Kidney epithelial cell (primary cell): ENCODE measurements around the gene HCN2. TPM values are rescaled to one million over a fixed set of nuclear protein-coding genes. Genes with fewer than 3 reads are reported as not detected.

Experiments used
- DNase-seq: peaks from one replicate; pipeline ENCODE4 v3.0.0-alpha.2; 2010; ENCODE audit warnings: low read depth
- H3K27me3 ChIP-seq: 2 replicates; pipeline ENCODE4 v1.6.0; 2011; ENCODE audit warnings: low read length; ENCODE audit not compliant: control insufficient read depth, insufficient read depth
- H3K36me3 ChIP-seq: 2 replicates; pipeline ENCODE4 v1.5.1; 2011; ENCODE audit warnings: low read length; ENCODE audit not compliant: control insufficient read depth, insufficient read depth
- H3K4me3 ChIP-seq: 2 replicates; pipeline ENCODE4 v1.5.1; 2011; ENCODE audit warnings: low read depth, mild to moderate bottlenecking, control low read depth, low read length
- CTCF ChIP-seq: IDR thresholded peaks from 2 replicates; pipeline ENCODE4 v1.5.1; 2011; ENCODE audit warnings: mild to moderate bottlenecking, moderate library complexity, low read length, control low read depth, inconsistent platforms; ENCODE audit not compliant: insufficient read depth, poor library complexity, severe bottlenecking
- total RNA-seq: library from RNA; depleted of rRNA; stranded (reverse); fragments of >200 nt; gene quantifications from 2 replicates; pipeline ENCODE4 v1.2.3, GENCODE V29; 2015

Gene HCN2
- total RNA-seq, 1 donor from 2014 or later, result 0.13 TPM

- peaks cover 4% of the 10 kb centered on the region for H3K27me3 ChIP-seq
- no peak for TF ChIP-seq CTCF
- no peak overlapping the region for H3K4me3 ChIP-seq
- no peak for DNase-seq
- peaks cover 1% of the 10 kb centered on the region for H3K36me3 ChIP-seq
Observed at GRCh38 chr19:610071-610800, 20.6 kb downstream of the HCN2 start.

- no peak for DNase-seq
- H3K4me3 ChIP-seq, result no peak overlapping the region
Observed at GRCh38 chr19:610801-611480, 21.3 kb downstream of the HCN2 start.

GRCh38 chr19:611481-611868, 21.8 kb downstream of the HCN2 start:
- DNase-seq, result peak; percentile 76

More at GRCh38 chr19:610801-611480, 21.3 kb downstream of the HCN2 start:
- TF ChIP-seq CTCF, result no peak
- peaks cover 4% of the 10 kb centered on the region for H3K27me3 ChIP-seq
- H3K36me3 ChIP-seq, result peaks cover 1% of the 10 kb centered on the region

GRCh38 chr19:612941-613340, 23.3 kb downstream of the HCN2 start:
- no peak for TF ChIP-seq CTCF

More at GRCh38 chr19:611481-611868, 21.8 kb downstream of the HCN2 start:
- no peak for TF ChIP-seq CTCF
- peaks cover 1% of the 10 kb centered on the region for H3K36me3 ChIP-seq
- peaks cover 4% of the 10 kb centered on the region for H3K27me3 ChIP-seq
- no peak overlapping the region for H3K4me3 ChIP-seq

GRCh38 chr19:613732-614567, 24.3 kb downstream of the HCN2 start:
- DNase-seq, result no peak
- peaks cover 5% of the 10 kb centered on the region for H3K36me3 ChIP-seq
- H3K4me3 ChIP-seq, result no peak overlapping the region
- H3K27me3 ChIP-seq, result peaks cover 4% of the 10 kb centered on the region
- TF ChIP-seq CTCF, result no peak

More at GRCh38 chr19:612941-613340, 23.3 kb downstream of the HCN2 start:
- no peak for DNase-seq
- Histone ChIP-seq H3K4me3 (no peak overlapping the region), H3K27me3 (peaks cover 4% of the 10 kb centered on the region), H3K36me3 (peaks cover 1% of the 10 kb centered on the region)
